ENCODE measurements around the gene HTT.
"Not testable (repeated sequence)": the region's sequence is repeated elsewhere in the genome, so short reads cannot be mapped to it uniquely, and the experiment has no call there.

Gene HTT

DNA sequence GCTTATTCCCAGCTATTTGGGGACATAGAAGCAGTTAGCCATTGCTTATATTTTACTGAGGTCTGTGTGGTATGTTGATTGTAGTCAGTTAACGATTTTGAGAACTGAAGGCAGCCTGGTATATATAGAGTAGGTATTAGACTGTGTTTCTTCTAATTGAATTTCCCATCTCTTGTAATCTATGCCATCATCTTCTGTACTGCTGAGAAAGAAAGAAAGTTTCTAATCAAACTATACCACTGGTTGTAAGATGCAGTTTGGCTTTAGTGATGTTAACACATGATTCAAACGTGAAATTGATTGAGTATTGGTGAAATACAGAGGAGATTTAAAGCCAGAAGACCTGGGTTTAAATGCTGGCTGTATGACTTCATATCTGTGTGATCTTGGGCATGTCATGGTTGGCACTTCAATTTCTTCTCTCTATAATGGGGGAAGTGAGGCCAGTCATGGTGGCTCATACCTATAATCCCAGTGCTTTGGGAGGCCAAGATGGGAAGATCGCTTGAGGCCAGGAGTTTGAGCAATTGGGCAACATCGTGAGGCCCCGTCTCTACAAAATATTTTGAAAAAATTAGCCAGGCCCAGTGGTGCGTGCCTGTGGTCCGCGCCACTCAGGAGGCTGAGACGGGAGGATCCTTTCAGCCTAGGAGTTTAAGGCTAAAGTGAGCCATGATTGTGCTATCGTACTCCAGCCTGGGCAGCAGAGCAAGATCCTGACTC lies 11.6 kb downstream of the HTT start:
- no peak for DNase-seq

DNA sequence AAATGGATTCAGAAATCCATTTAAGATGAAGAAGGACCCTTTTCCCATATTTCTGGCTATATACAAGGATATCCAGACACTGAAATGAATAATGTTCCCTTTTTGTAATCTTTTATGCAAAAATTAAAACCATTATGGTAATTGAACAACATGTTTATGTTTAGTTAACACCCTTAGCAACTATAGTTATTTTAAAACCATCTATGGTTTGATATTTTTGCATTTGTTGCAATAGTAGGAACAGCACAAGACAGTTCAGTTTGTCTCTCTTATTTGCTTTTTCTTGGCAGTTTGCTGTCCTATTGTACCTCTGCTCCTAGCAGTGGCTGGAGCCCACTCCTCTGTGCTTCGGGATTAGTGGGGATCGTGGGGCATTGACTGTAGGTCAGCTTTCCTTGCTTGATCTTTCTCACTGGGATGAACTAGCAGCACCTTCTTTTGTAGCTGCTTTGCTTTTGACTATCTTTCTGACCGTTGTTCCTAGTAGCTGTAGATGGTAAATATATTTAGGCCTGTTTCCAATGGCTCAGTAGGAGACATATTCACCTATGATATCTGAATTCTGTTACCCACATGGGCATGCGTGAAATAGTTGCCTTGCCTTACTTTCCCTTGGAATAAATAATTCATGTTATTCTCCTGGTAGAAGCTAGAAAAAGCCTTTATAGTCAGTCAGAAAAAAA lies 12.8 kb downstream of the HTT start:
- DNase-seq, result no peak

GRCh38 chr4:3091464-3091863 lies 17.0 kb downstream of the HTT start:
- DNase-seq, result no peak

GRCh38 chr4:3094701-3095100 lies 20.2 kb downstream of the HTT start:
- not testable (repeated sequence) for DNase-seq

- DNase-seq, result no peak
Measured at GRCh38 chr4:3096202-3096601, 21.7 kb downstream of the HTT start.

GRCh38 chr4:3098346-3098745 lies 23.9 kb downstream of the HTT start:
- no peak for DNase-seq

DNA sequence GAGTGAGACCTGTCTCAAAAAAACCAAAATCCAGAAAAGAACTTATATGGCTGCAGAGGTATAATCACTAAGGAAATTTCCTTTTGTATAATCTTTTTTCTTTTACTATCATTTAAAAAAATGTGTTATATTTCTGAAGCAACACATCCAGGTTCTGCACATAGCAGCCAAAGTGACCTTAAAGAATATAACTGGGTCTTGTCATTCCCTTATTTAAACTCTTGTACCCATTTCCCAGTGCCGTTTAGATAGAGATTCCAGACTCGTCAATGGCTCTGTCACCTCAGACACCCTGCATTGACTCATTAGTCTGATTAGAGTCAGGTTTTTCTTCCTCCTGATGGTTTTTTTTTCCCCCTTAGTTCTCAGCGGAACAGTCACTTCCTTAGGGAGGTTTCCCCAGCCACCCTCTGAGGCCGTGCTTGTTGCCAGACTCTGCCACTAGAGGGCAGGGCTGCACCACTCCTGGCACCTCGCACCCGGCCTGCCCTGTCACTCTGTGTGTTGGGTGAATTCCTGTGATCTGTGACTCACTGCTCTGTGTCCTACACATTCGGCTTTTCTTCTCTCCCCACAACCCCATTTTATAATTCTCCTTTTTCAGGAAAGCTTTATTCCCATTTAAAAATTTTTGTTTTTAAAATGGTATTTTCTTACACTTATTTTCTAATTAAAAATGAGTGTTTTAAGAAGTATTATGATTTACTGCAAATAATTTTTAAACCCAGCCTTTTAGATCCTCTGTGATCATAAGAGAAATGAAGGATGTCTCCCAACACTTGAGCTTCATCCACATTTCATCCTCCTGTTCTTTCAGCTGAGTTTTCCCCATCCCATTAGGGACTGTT lies 32.1 kb downstream of the HTT start:
- DNase-seq, result peak; percentile 63 to 74

DNA sequence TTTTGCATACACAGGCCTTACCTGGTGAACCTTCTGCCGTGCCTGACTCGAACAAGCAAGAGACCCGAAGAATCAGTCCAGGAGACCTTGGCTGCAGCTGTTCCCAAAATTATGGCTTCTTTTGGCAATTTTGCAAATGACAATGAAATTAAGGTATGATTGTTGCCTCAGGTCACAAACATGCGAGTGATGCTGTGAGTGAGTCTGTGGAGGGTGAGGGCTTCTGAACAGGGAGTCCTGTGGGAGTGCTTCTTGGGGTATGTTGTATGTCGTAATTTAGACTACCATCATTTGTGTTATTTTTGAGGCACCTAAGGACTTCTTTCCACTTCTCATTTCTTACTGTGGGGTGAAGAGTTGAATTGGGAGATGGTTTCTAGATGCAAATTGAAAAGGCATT lies 32.8 kb downstream of the HTT start:
- no peak for DNase-seq

DNA sequence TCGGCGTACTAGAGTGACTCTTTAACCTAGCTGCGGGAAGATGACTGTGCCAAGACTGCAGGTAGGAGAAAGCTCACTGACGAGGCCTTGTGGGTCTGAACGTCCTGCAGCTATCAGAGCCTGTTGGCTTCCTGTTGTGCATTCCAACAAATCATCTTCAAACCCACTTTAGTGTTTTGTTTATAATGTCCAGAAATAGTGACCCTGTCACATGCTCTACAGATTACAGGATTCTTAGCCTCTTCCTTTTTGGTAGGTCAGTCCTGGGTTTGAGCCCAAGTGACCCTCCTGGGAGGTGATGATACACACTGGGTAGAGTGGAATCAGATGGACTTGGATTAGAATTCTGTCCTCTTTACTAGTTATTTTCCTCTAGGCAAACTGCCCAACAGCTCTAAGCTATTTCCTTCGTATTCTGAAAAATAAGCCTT lies 33.2 kb downstream of the HTT start:
- DNase-seq, result no peak

DNA sequence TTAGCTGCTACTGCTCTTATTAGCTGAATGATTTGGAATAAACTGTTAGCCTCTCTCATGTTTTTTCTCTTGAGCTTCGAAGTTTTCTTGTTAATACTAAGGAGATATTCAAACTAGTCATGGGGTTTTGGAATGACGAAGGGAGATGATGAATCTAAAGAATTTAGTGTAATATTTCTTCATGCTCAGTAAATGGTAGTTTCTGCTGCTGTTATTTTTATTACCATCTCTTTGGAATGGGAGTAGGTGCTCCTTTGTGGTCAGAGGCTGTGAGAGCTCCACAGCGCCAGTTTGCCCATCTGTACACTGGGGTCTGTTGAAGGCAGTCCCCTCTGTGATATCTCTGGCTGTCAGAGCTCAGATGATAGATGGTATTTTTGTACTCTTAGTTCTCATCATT lies 33.7 kb downstream of the HTT start:
- DNase-seq, result no peak

DNA sequence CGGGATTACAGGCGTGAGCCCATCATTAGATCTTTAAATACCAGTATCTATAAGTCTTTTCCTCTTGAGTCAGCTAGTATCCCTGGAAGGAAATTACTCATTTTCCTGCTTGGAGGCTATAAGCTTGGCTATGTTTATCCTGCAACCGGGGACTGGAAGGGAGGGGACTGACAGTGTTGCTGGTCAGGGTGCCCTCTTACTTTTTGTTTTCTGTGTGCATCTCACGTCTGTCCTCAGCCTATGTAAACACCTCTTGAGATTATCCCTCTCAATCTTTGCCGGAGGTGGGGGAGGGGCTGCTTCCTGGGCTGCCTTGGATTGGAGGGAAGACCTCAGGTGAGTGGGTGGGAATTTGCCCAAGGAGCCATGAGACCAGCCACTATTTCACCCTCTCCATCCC lies 37.0 kb downstream of the HTT start:
- no peak for DNase-seq

DNA sequence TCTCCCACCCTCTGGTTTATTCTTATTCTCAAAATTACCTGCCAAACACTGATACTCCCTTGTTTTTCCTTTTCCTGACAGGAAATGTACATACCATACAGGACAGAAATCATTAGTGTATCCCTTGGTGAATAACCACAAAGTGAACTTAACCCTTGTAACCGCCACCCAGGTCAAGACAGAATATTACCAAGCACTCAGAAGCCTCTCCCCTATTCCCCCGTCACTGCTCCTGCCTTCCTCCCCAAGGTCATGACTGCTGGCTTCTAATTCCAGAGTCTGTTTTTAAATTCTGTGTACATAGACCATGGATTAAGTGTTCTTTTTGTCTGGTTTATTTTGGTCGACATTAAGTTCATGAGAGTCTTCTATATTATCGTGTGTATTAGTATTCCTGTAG lies 37.7 kb downstream of the HTT start:
- DNase-seq, result no peak

DNA sequence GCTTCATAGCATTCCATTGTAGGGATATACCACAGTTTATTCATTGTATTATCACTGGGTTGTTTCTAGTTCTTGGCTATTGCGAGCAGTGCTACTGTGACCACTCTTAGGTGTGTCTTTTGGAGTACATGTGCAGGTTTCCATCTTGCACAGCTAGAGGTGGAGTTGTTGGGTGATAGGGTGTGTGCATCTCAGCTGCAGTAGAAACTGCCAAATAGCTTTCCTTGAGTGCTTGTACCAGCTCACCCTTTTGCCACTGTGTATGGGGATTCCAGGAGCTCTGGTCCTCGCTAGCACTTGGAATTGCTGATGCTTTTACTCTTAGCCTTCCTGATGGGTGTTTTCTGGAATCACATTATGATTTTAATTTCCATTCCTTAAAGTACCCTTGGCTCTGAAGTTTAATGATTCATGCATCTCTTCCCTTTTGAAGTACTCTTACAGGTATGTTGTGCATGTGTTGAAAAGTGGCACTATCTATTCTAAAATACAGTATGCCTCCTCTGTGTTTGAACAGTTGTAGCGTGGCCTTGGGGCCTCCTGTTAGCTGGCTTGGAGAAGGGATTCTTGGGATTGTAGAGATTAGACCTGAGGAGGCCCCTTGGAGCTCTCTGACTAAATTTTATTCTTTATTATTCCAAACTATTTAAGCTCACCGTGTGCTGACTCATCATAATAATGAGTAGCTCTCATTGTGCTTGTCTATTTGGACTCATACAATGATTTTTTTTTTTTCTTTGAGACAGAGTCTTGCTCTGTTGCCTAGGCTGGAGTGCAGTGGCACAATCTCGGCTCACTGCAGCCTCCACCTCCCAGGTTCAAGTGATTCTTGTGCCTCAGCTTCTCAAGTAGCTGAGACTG lies 38.4 kb downstream of the HTT start:
- no peak for DNase-seq

GRCh38 chr4:3114377-3114776 lies 39.9 kb downstream of the HTT start:
- DNase-seq, result no peak

- no peak for DNase-seq
Measured at GRCh38 chr4:3115637-3116270, 41.3 kb downstream of the HTT start.

DNA sequence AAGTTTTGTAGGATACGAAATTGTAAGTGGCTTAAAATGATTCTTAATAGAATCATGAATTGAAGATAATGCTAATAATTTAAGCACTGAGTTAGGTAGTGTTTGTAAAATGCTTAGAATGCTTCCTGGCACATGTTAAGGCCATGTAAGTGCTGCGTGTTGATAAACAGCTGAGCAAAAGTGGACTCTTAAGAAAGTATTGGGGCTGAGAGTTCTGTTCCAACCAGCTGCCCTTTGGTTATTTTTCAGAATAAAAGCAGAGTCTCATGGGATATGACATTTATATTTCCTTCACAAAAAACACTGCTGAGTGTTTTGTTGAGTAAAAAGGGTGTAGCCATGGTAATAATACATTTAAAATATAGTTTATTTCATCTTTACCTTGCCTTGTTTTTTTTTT lies 42.5 kb downstream of the HTT start:
- no peak for DNase-seq

DNA sequence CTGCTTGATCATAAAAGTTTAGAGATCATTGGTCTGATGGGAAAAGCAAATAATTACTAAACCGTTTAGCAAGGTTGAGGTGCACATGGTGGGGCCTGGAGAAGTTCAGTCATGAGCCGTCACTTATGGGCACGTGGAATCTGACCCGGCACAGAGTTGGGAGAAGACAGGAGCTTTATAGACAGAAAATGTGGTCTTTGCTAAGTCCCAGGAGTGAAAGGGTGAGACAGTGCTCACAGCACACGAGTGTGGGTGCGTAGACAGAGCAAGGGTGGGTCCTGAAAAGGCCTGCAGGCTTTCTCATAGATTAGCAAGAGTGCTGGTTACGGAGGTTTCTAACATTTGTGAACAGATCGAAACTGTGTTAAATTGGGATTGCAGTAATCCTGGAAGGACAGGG lies 43.8 kb downstream of the HTT start:
- DNase-seq, result no peak

DNA sequence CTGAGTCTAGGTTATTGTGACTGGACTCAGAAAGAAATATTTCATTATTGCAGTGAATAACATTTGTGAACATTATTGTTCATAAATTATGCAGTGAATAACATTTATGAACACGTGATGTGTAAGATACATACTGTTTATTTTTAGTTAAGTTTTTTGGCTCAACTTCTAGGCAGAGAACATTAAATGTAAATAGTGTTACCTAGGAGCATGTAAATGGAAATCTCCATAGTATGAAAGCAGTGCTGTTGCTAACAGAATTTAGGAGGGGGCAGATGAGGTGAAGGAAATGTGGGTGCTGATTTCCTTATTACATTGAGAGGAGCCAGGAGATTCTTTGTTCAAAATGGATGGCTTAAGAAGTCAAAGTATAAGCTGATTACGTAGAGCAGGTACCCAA lies 45.0 kb downstream of the HTT start:
- DNase-seq, result no peak

DNA sequence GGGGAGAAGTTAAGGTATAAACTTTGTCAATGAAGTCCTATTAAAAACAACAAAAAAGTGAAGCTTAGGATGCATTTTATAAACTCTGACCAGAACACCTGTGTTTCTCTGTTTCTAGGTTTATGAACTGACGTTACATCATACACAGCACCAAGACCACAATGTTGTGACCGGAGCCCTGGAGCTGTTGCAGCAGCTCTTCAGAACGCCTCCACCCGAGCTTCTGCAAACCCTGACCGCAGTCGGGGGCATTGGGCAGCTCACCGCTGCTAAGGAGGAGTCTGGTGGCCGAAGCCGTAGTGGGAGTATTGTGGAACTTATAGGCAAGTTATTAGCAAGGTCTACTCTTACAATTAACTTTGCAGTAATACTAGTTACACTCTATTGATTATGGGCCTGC lies 46.6 kb downstream of the HTT start:
- DNase-seq, result no peak

DNA sequence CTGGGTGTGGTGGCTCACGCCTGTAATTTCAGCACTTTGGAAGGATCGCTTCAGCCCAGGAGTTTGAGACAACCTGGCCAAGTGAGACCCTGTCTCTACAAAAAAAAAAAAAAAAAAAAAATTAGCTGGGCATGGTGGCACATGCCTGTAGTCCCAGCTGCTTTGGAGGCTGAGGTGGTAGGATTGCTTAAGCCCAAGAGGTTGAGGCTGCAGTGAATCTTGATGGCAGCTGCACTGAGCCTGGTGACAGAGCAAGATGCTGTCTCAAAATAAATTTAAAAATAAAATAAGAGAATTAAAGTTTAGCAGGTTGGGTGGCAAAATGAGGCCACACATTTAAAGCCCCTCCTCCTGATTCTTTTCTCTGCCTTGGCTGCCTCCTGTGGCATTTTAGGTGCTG lies 47.1 kb downstream of the HTT start:
- no peak for DNase-seq

GRCh38 chr4:3122081-3122563 lies 47.6 kb downstream of the HTT start:
- DNase-seq, result no peak

DNA sequence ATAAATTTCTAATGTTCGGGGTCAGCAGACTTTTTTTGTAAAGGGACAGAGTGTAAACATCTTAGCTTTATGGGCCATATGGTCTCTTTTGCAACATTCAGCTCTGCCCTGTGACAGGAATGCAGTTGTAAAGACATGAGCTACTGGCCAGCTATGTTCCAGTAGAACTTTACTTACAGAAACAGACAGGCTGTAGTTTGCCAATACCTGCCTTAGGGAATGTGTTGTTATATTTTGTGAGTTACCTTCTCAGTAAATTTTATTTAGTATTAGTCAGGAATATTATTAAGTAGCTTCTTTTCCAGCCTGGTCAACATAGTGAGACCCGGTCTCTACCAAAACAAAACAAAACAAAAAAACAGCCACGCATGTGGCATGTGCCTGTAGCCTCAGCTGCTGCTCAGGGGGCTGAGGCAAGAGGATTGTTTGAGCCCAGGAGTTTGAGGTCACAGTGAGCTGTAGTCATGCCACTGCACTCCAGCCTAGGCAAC lies 48.7 kb downstream of the HTT start:
- DNase-seq, result no peak
